Endothelial cell of hepatic sinusoid (primary cell): ENCODE results near the gene RPRD1B.

Source experiments
- in situ Hi-C: cut with HindIII; loops from 2 replicates; pipeline ENCODE4 v1.10.0; 2017; ENCODE audit warnings: low sequenced_read_pairs

RPRD1B gene

GRCh38 chr20:38132156-38132909 is 98.8 kb downstream of the RPRD1B start:
- in situ Hi-C loops = no loop called here

GRCh38 chr20:38132910-38133501 is 99.5 kb downstream of the RPRD1B start:
- in situ Hi-C loops = no loop called here

- in situ Hi-C loops = no loop called here
Measured at GRCh38 chr20:38133680-38134426, 100.3 kb downstream of the RPRD1B start.

DNA sequence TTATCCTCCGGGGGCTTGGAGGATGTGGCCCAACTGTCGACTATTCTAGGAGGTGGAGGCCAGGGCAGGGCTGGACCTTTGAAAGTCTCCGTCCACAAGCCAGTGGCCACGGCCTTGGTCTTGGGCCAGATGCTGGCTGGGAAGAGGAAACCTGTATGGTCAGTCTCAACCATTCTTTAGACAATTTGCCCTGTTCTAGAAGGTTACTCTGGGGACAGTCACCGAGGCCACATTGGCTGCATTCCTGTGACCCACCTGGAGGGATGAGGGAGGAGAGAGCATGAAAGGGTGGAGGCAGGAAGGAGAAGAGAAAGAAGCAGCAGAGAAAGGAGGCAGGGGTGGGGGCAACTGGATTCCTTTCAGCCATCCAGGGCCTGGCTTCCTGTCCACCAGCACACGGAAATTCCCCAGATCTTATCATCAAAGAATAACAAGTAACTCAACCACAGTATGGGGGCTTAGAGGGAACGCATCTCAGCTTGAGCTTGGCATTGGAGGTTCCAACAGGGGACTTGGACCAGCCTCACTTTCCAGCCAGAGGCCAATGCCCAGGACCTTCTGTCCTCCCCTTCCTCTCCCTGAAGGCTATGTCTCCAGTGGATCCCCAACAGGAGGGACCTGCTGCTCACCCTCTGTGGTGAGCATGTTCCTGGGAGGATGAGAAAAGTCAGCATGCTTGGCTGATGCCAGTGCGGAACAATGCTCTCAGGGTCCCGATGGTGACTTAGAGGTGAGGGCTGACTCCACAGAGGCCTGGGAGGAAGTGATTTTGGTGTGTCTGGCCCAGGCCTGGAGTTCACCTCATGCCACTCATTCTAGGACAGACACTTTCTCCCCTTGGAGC is 101.1 kb downstream of the RPRD1B start:
- in situ Hi-C loops = no loop called here

- in situ Hi-C loops = no loop called here
Measured at GRCh38 chr20:38135271-38135650, 101.7 kb downstream of the RPRD1B start.

DNA sequence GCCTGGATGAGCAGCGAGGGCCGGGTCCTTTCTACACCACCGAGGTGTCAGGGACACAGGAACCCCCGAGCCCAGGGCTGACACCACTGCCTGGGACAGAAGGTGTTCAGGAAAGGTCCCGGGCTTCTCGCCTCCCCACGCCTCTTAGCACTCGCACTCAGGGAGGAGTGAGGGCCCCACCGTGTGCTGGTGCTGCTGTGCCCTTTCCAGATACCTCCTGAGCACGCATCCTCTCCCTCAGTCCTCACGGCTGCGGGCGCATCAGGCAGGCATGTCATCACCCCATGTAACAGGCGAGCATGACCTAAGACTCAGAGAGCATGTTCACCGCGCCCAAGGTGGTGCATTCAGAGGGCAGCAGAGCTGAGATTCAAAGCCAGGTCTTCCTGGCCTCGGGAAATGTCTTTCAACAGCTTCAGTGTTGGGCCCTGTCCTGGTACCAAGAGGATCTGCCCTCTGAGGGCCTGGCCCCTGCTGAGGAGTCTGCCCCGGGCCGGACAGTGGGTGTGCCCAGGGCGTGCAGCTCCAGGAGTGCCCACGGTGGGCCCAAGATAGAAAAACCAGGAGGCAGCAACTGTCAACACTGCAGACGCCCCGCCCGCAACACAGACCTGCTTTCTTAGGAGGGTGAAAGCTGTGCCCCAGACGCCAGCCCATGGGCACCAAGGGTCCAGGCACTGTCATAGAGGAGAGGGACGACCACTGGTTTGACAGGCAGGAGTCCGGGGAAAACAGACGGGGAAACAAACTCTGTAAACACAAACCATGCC is 102.3 kb downstream of the RPRD1B start:
- in situ Hi-C loops = no loop called here

DNA sequence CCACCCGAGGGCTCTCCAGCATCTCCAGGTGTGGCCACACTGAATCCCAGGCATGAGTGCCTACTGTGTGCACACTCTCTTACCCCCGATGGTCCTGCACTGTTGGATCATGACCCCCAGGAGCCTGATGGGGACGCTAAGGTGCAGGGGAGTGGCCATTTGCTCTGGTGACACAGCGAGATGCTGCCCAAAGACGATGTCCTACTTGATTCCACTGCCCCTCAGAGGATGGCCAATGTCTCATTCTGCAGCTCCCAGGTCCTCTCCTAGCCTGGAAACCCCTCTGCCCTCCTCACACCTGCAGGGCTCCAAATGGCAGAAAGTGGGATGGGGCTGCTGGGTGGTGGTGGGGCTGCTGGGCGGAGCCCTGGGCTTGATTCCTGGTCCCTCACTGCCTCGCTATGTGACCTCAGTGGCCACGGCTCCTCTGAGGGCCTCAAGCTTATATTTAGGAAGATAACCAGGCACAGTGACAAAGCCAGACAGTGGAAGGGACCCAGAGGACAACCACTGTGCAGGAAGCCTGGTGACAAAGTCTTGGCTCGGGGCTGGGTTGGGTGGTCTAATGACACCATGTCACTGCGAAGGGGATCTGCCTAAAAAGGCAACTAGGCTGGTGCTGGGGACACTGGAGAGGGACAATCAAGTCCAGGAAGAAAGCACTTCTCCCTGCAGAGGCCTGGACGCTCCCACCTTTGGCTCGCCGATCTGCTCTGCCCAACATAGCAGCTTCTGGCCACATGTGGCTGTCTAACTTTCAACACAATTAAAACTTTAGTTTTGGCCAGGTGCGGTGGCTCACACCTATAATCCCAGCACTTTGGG is 103.1 kb downstream of the RPRD1B start:
- in situ Hi-C loops = no loop called here

GRCh38 chr20:38137441-38138037 is 104.0 kb downstream of the RPRD1B start:
- in situ Hi-C loops = no loop called here

GRCh38 chr20:38138086-38138778 is 104.7 kb downstream of the RPRD1B start:
- in situ Hi-C loops = no loop called here

DNA sequence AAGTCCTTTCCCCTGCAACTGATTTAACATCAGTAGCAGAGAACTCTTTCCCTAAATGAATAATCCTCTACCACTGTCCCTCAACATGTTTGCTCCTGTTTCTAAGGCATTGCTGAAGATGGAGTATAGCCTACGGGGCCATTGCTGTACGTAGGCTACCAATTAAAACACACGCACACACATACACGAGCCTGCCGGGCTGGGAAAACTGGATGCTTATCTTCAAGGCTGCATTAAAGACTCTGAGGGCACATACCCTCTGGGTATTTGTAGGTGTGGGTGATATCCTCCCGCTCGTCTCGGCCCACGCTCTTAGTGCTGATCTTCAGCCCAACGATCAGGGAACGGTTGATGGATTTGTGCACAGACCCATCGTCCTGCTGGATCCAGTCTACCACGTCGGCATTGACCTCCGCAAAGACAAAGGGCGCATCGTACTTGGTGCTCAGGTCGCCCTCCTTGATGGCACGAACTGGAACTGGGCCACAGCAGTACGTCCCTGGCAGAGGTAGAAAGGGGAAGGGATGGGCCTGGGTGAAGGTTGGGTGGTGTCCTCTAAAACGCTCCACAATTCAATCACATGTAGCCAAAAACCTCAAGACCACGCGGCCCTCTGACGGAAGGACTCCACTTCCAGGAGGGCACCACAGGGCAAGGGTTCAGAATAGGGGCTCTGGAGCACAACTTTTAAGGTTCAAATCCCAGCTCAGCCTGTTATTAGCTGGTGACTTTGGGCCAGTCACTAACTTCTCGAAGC is 105.8 kb downstream of the RPRD1B start:
- in situ Hi-C loops = no loop called here

DNA sequence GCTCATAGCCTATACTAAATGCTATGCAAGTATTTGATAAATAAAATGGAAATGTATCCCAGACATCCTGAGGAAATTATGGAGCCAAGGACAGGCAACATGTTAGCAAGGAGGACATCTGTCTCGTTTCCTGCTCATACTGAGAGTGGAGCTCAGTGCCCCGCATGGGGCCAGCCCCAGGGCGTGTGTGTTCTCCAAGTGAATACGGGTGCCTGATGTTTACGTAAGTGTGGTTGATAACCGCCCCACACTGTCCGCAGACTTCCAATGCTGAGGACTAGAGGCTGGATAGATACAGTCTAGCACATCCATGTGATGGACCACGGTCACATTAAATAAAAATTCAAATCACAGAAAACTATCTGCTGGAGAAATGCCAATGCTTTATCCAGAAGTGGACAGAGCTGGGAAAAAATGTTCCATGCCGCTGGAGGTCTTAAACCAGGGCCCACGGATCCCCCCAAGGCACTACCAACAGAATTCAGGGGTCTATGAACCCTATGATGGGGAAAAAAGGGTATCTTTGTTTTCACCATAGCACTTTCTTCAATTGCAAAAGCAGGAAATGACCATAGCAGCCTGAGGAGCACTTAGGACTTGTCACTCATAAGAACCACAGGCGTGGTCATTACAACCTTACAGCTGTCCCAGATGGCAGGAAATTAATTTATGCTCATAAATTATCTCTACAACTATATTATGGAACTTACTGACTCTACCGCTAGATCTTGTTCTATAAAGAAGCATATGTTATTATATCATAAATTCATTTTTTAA is 106.6 kb downstream of the RPRD1B start:
- in situ Hi-C loops = no loop called here

DNA sequence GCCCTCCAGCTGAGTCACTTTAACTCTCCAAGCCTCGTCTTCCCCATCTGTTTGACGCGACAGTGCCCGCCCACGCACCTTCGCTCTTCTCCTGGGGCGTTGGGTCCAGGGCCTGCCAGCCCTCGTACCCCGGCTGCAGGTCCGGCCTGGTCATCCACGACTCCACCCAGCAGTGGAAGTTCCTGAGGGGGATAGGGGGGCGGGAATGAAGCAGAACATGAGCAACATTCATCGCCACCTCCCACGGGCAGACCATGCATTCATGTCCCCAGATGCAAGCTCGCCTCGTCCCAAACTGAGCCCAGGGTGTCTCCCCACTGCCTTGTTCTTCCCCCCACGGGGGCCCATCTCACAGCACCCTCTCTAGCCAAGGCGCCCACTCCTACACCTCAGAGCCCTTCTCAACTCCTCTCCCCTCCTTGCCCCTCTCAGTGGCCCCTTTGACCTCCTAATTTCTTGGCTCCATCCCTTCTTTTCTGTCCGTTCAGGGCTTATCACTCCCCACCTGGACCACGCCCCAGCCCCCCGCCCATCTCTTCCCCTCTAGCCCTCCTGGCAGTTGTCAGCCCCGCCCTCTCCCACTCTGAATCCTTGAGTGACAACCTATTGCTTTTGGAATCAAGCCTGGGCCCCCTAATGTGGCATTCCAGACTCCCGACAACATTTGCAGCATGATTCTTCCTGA is 107.8 kb downstream of the RPRD1B start:
- in situ Hi-C loops = no loop called here
